ENCODE measurements around the gene RASL11A. TPM values are rescaled to one million over a fixed set of nuclear protein-coding genes. Genes with fewer than 3 reads are reported as not detected.

RASL11A gene
- total RNA-seq, 1 donor from 2014 or later: 74.9 TPM

- Histone ChIP-seq H3K4me3 (no peak overlapping the region), H3K9me3 (no peaks in the 10 kb centered on the region), H3K4me1 (no peaks in the 10 kb centered on the region), H3K27ac (no peak overlapping the region), H3K27me3 (no peaks in the 10 kb centered on the region), H3K36me3 (no peaks in the 10 kb centered on the region)
- TF ChIP-seq CTCF (IDR thresholded peaks at IDR 0.05): no peak
- no peak for TF ChIP-seq POLR2A (IDR thresholded peaks at IDR 0.05)
- no peak for TF ChIP-seq POLR2AphosphoS5 (IDR thresholded peaks at IDR 0.05; ENCODE audit: insufficient read depth in 1 of 2, low read depth in 1 of 2)
- no peak for DNase-seq (ENCODE audit: extremely low spot score in 2 of 2)
- intact Hi-C loops (cut with DNase I): no loop called here
These were observed 30.4 kb downstream of the RASL11A start for GRCh38 chr13:27300941-27301586.

- intact Hi-C loops (cut with DNase I): no loop called here
These were observed 32.1 kb downstream of the RASL11A start for GRCh38 chr13:27302643-27303262.

GRCh38 chr13:27304099-27304498 lies 33.5 kb downstream of the RASL11A start:
- H3K36me3 ChIP-seq: no peaks in the 10 kb centered on the region
- no peak overlapping the region for H3K4me3 ChIP-seq
- intact Hi-C loops (cut with DNase I): no loop called here
- DNase-seq (ENCODE audit: extremely low spot score in 2 of 2): no peak
- H3K27ac ChIP-seq: no peak overlapping the region
- TF ChIP-seq CTCF (IDR thresholded peaks at IDR 0.05) (no peak), POLR2A (IDR thresholded peaks at IDR 0.05) (no peak), POLR2AphosphoS5 (IDR thresholded peaks at IDR 0.05; ENCODE audit: insufficient read depth in 1 of 2, low read depth in 1 of 2) (no peak)
- no peaks in the 10 kb centered on the region for H3K4me1 ChIP-seq
- no peaks in the 10 kb centered on the region for H3K9me3 ChIP-seq
- H3K27me3 ChIP-seq: no peaks in the 10 kb centered on the region

More at GRCh38 chr13:27302643-27303262, 32.1 kb downstream of the RASL11A start:
- H3K36me3 ChIP-seq: no peaks in the 10 kb centered on the region
- no peaks in the 10 kb centered on the region for H3K27me3 ChIP-seq
- TF ChIP-seq CTCF (IDR thresholded peaks at IDR 0.05) (no peak), POLR2A (IDR thresholded peaks at IDR 0.05) (no peak), POLR2AphosphoS5 (IDR thresholded peaks at IDR 0.05; ENCODE audit: insufficient read depth in 1 of 2, low read depth in 1 of 2) (no peak)
- no peak for DNase-seq (ENCODE audit: extremely low spot score in 2 of 2)
- no peaks in the 10 kb centered on the region for H3K4me1 ChIP-seq
- H3K9me3 ChIP-seq: no peaks in the 10 kb centered on the region
- no peak overlapping the region for H3K4me3 ChIP-seq
- H3K27ac ChIP-seq: no peak overlapping the region

GRCh38 chr13:27304611-27305010 lies 34.0 kb downstream of the RASL11A start:
- no peak overlapping the region for H3K4me3 ChIP-seq
- H3K27ac ChIP-seq: no peak overlapping the region
- H3K9me3 ChIP-seq: no peaks in the 10 kb centered on the region
- TF ChIP-seq POLR2A (IDR thresholded peaks at IDR 0.05) (no peak), CTCF (IDR thresholded peaks at IDR 0.05) (no peak), POLR2AphosphoS5 (IDR thresholded peaks at IDR 0.05; ENCODE audit: insufficient read depth in 1 of 2, low read depth in 1 of 2) (no peak)
- no peaks in the 10 kb centered on the region for H3K4me1 ChIP-seq
- intact Hi-C loops (cut with DNase I): no loop called here
- no peak for DNase-seq (ENCODE audit: extremely low spot score in 2 of 2)
- no peaks in the 10 kb centered on the region for H3K27me3 ChIP-seq
- H3K36me3 ChIP-seq: no peaks in the 10 kb centered on the region

- intact Hi-C loops (cut with DNase I): no loop called here
- Histone ChIP-seq H3K9me3 (no peaks in the 10 kb centered on the region), H3K36me3 (no peaks in the 10 kb centered on the region), H3K27ac (no peak overlapping the region), H3K27me3 (no peaks in the 10 kb centered on the region), H3K4me1 (no peaks in the 10 kb centered on the region), H3K4me3 (no peak overlapping the region)
- TF ChIP-seq CTCF (IDR thresholded peaks at IDR 0.05): no peak
- no peak for TF ChIP-seq POLR2A (IDR thresholded peaks at IDR 0.05)
- no peak for TF ChIP-seq POLR2AphosphoS5 (IDR thresholded peaks at IDR 0.05; ENCODE audit: insufficient read depth in 1 of 2, low read depth in 1 of 2)
- DNase-seq (ENCODE audit: extremely low spot score in 2 of 2): no peak
These were observed 35.7 kb downstream of the RASL11A start for GRCh38 chr13:27306364-27306763.

Data from vagina (tissue), 2 donors.